ENCODE results near the gene ESX1. TPM values are rescaled to one million over a fixed set of nuclear protein-coding genes. Genes with fewer than 3 reads are reported as not detected.

Gene ESX1
- total and polyA plus RNA-seq, 2 of the 4 experiments (the other 2 are of a cell fraction): not detected

- Histone ChIP-seq H3K14ac (replicated peaks; ENCODE audit: low read depth, low read length) (no peak overlapping the region), H4K5ac (ENCODE audit: low read depth, low read length) (no peak overlapping the region), H4K91ac (ENCODE audit: insufficient read depth, low read depth, low read length) (no peak overlapping the region), H3K18ac (ENCODE audit: low read depth, low read length) (no peak overlapping the region), H3K27ac (ENCODE audit: insufficient read depth, low read length) (no peak overlapping the region), H2BK20ac (ENCODE audit: low read depth, low read length) (no peak overlapping the region), H2BK120ac (ENCODE audit: low read depth, low read length) (no peak overlapping the region), H2AK5ac (ENCODE audit: low read depth, low read length) (no peak overlapping the region), H4K8ac (ENCODE audit: low read depth in 2 of 2, low read length in 2 of 2) (no peak overlapping the region), H3K23ac (ENCODE audit: low read depth, low read length) (no peak overlapping the region), H2AFZ (replicated peaks; ENCODE audit: low read length, poor library complexity) (no peak overlapping the region), H3K4ac (ENCODE audit: low read depth, low read length) (no peak overlapping the region), H3K27me3 (ENCODE audit: control insufficient read depth, insufficient read depth, low read length) (peaks cover 25% of the 10 kb centered on the region), H2BK5ac (ENCODE audit: low read depth, low read length, poor library complexity, severe bottlenecking) (no peak overlapping the region), H3K79me1 (ENCODE audit: low read depth in 1 of 2, low read length in 2 of 2) (no peaks in the 10 kb centered on the region), H3K36me3 (ENCODE audit: control insufficient read depth, insufficient read depth, low read length) (no peaks in the 10 kb centered on the region), H3K4me2 (ENCODE audit: low read depth, low read length) (no peak overlapping the region), H2BK15ac (ENCODE audit: low read depth, low read length) (no peak overlapping the region), H4K20me1 (ENCODE audit: insufficient read depth, low read length) (no peaks in the 10 kb centered on the region), H3K4me3 (ENCODE audit: insufficient read depth, low read depth, low read length) (no peak overlapping the region), H2AK9ac (replicated peaks; ENCODE audit: low read depth, low read length, poor library complexity) (no peak overlapping the region), H3K9ac (ENCODE audit: low read depth, low read length) (no peak overlapping the region), H3K4me1 (ENCODE audit: control insufficient read depth, insufficient read depth, low read length) (no peaks in the 10 kb centered on the region), H3K56ac (ENCODE audit: extremely low read depth, insufficient read depth, low read length) (no peak overlapping the region), H3K9me1 (ENCODE audit: insufficient read depth, low read length) (no peaks in the 10 kb centered on the region), H3K9me3 (ENCODE audit: control insufficient read depth, insufficient read depth, low read length) (no peaks in the 10 kb centered on the region)
- dilution Hi-C loops (cut with HindIII; ENCODE audit: low sequenced_read_pairs, unreplicated experiment) (no loop called here), intact Hi-C loops (cut with micrococcal nuclease) (no loop called here), in situ Hi-C loops (cut with MboI; ENCODE audit: low sequenced_read_pairs) (no loop called here)
- no CpG with 5 or more reads among the region's 4 CpGs for WGBS, 2 experiments (ENCODE audit: extremely low coverage in 2 of 2, insufficient read length in 1 of 2)
- no peak for ATAC-seq (ENCODE audit: low read depth)
- no TSS peak for BruUV-seq (replicated peaks)
- ChIA-PET CTCF (interaction anchor here (1.5 kb wide), 1 partner anchor 46 kb away, joined by 4 read pairs; no protein-coding TSS in a partner anchor), POLR2A (ENCODE audit: unreplicated experiment) (no interaction called here)
- TF ChIP-seq MXI1 (IDR thresholded peaks at IDR 0.05; ENCODE audit: borderline replicate concordance, low read depth, low read length): no peak
- no peak for TF ChIP-seq CTCF (conservative IDR thresholded peaks at IDR 0.05; ENCODE audit: low read depth, low read length)
- TF ChIP-seq USF2 (IDR thresholded peaks at IDR 0.05; ENCODE audit: low read depth, low read length): no peak
- no peak for TF ChIP-seq RCOR1 (IDR thresholded peaks at IDR 0.05; ENCODE audit: insufficient replicate concordance, low read length)
- no peak for TF ChIP-seq CEBPB (IDR thresholded peaks at IDR 0.05; ENCODE audit: low read depth, low read length)
- no peak for TF ChIP-seq CHD1 (IDR thresholded peaks at IDR 0.05; ENCODE audit: low read depth, low read length)
- TF ChIP-seq FOS (IDR thresholded peaks at IDR 0.05; ENCODE audit: low read depth, low read length): no peak
- no peak for TF ChIP-seq BHLHE40 (IDR thresholded peaks at IDR 0.05; ENCODE audit: low read depth, low read length)
- no peak for TF ChIP-seq MAFK (IDR thresholded peaks at IDR 0.05; ENCODE audit: low read depth, low read length)
- no peak for TF ChIP-seq NFE2L2 (IDR thresholded peaks at IDR 0.05; ENCODE audit: low read depth, low read length)
- TF ChIP-seq RFX5 (IDR thresholded peaks at IDR 0.05; ENCODE audit: low read depth, low read length): no peak
- TF ChIP-seq SMC3 (IDR thresholded peaks at IDR 0.05; ENCODE audit: low read depth, low read length): no peak
- TF ChIP-seq ELK1 (IDR thresholded peaks at IDR 0.05; ENCODE audit: borderline replicate concordance, low read depth, low read length): no peak
- TF ChIP-seq MAZ (IDR thresholded peaks at IDR 0.05; ENCODE audit: borderline replicate concordance, low read depth, low read length): no peak
- no peak for TF ChIP-seq RAD21 (IDR thresholded peaks at IDR 0.05; ENCODE audit: low read length)
- no peak for TF ChIP-seq POLR2A (IDR thresholded peaks at IDR 0.05; ENCODE audit: low read depth, low read length)
- DNase-seq: no peak
Observed at GRCh38 chrX:104285201-104285600, 30.5 kb upstream of the ESX1 start.

All from IMR-90 (cell line).